Muscle of leg (tissue), 11 donors: ENCODE results near the gene ITGAD. TPM values are rescaled to one million over a fixed set of nuclear protein-coding genes. Genes with fewer than 3 reads are reported as not detected.

Source experiments
- DNase-seq: peaks from one replicate; pipeline ENCODE4 v3.0.0; 2013
- H3K27ac ChIP-seq: one replicate; pipeline ENCODE4 v1.5.1; 2013; ENCODE audit warnings: mild to moderate bottlenecking, low read length, control low read depth
- H3K27me3 ChIP-seq: one replicate; pipeline ENCODE4 v1.6.1; 2013; ENCODE audit warnings: low read length; ENCODE audit not compliant: control insufficient read depth, insufficient read depth
- H3K36me3 ChIP-seq: one replicate; pipeline ENCODE4 v1.6.1; 2013; ENCODE audit warnings: low read length; ENCODE audit not compliant: control insufficient read depth, insufficient read depth
- H3K4me1 ChIP-seq: one replicate; pipeline ENCODE4 v1.6.1; 2013; ENCODE audit warnings: low read length; ENCODE audit not compliant: control insufficient read depth, insufficient read depth
- H3K4me3 ChIP-seq: one replicate; pipeline ENCODE4 v1.5.1; 2013; ENCODE audit warnings: low read length, control low read depth
- H3K9me3 ChIP-seq: replicated peaks from 2 replicates; pipeline ENCODE4 v1.6.1; 2013; ENCODE audit warnings: low read depth, low read length; ENCODE audit not compliant: control insufficient read depth
- WGBS: methylation state at CpG from one replicate; pipeline ENCODE4 v1.1.5; 2013; ENCODE audit warnings: missing lambda C conversion rate; ENCODE audit not compliant: insufficient coverage; 5-methylcytosine and 5-hydroxymethylcytosine counted together
- polyA plus RNA-seq, 8 donors: library from polyadenylated mRNA; unstranded; fragments of 120-200 nt; gene quantifications; one replicate each; pipeline versions ENCODE4 v1.2.1 to v1.2.3, GENCODE V29; 2013; ENCODE audit warnings: inconsistent platforms in 1 of 8, low replicate concordance in 1 of 8; ENCODE audit not compliant: insufficient read length in 8 of 8, insufficient read depth in 1 of 8
- total RNA-seq: library from RNA; stranded (reverse); fragments of 120-200 nt; gene quantifications from one replicate; pipeline ENCODE4 v1.2.4, GENCODE V29; 2013

ITGAD gene
- total and polyA plus RNA-seq, 9 donors, result 0.04 to 1.1 (median 0.45) TPM

GRCh38 chr16:31458073-31458843 is 65.1 kb downstream of the ITGAD start:
- H3K27me3 ChIP-seq, result no peaks in the 10 kb centered on the region
- no peaks in the 10 kb centered on the region for H3K9me3 ChIP-seq
- DNase-seq, result no peak
- H3K4me1 ChIP-seq, result peaks cover 54% of the 10 kb centered on the region
- H3K27ac ChIP-seq, result peak overlapping the region; percentile 99
- H3K4me3 ChIP-seq, result peak overlapping the region; percentile 89
- WGBS, result under 1% methylated on average over 39 of the region's 42 CpGs
- peaks cover 29% of the 10 kb centered on the region for H3K36me3 ChIP-seq

DNA sequence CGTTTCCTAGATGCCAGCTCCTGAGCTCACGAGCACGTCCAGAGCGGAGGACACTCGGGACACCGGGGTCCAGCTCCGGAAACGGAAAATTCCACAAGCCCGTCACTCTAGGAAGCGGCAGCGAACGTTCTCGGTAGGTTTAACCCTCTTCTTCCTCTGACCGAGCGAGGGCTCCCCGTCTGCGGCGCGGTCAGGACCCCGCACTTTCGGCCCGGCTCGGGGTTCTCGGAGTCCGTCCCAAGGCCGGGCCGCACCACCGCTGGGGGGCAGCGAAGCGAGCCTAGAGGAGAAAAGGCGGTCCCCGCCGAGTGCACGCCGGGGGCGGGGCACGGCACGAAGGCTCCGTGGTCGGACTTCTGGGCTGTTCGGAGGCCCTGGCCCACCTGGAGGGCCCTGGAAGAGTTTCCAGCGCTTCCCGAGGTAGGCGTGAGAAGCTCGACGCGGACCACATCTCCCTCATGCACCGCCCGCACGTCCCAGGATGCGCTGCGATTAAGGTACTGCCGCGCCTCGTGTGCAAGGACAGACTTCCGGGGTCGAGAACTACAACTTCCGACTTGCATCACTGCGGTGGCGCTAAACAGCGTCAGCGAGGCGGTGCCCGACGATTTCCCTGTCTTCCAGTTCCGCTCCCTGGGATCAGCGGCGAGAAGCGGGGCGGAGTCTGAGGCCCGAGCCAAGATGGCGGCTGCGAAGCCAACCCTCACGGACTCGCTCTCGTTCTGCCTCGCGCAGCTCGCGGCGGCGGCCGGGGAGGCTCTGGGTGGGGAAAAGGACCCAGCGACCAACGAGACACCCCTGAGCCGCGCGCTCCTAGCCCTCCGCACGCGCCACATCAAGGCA is 65.9 kb downstream of the ITGAD start, which contains the start of gene ARMC5:
Gene ARMC5 (plus strand): TSS at position 658 of the 843 bp plus-strand sequence. CDS start 24 bp downstream, at position 682.
- Histone ChIP-seq H3K36me3 (peaks cover 35% of the 10 kb centered on the region), H3K4me3 (peak within 1 kb of the TSS; percentile 89), H3K27ac (peak within 1 kb of the TSS; percentile 99), H3K9me3 (no peaks in the 10 kb centered on the region), H3K4me1 (peaks cover 46% of the 10 kb centered on the region), H3K27me3 (no peaks in the 10 kb centered on the region)
- WGBS, result under 1% methylated on average over 90 of the region's 91 CpGs
- peak; percentile 99 for DNase-seq

- H3K36me3 ChIP-seq, result peaks cover 41% of the 10 kb centered on the region
- peak overlapping the region; percentile 99 for H3K27ac ChIP-seq
- WGBS, result under 1% methylated on average over 55 of the region's 61 CpGs
- H3K9me3 ChIP-seq, result no peaks in the 10 kb centered on the region
- H3K4me1 ChIP-seq, result peaks cover 40% of the 10 kb centered on the region
- DNase-seq, result peak; percentile 100
- peak overlapping the region; percentile 89 for H3K4me3 ChIP-seq
- H3K27me3 ChIP-seq, result no peaks in the 10 kb centered on the region
These were observed 66.8 kb downstream of the ITGAD start for GRCh38 chr16:31459687-31460581.

- Histone ChIP-seq H3K4me3 (no peak overlapping the region), H3K27me3 (no peaks in the 10 kb centered on the region), H3K9me3 (no peaks in the 10 kb centered on the region), H3K4me1 (peaks cover 34% of the 10 kb centered on the region), H3K27ac (peak overlapping the region; percentile 96), H3K36me3 (peaks cover 42% of the 10 kb centered on the region)
- WGBS, result 100% methylated on average over 1 of the region's 8 CpGs
- DNase-seq, result peak; percentile 71
These were observed 67.5 kb downstream of the ITGAD start for GRCh38 chr16:31460582-31461002.

DNA sequence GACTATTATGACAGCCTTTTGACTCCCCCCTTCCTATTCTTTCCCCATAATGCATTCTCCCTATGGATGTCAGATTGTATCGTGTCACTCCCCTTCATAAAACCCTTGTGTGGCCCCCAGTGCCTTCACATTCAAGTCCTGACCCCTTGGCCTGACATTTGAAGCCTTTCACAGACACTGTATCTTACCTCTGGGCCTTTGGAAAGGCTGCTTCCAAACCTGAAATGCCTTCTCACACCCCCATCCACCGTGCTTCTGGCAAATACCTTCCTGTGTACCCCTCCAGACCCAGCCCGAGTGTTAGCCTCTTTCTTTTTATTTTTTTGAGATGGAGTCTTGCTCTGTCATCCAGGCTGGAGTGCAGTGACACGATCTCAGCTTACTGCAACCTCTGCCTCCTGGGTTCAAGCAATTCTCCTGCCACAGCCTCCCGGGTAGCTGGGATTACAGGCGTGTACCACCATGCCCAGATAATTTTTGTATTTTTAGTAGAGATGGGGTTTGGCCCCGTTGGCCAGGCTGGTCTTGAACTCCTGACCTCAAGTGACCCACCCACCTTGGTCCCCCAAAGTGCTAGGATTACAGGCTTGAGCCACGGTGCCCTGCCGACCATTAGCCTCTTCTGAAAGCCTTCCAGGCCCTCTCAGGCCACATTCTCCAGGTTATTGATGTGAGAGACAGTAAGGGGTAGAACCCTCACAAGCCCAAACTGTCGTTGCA is 68.2 kb downstream of the ITGAD start:
- Histone ChIP-seq H3K9me3 (no peaks in the 10 kb centered on the region), H3K27ac (no peak overlapping the region), H3K4me1 (peaks cover 30% of the 10 kb centered on the region), H3K27me3 (no peaks in the 10 kb centered on the region), H3K4me3 (no peak overlapping the region), H3K36me3 (peaks cover 47% of the 10 kb centered on the region)
- DNase-seq, result no peak
- 84% methylated on average over 4 of the region's 10 CpGs for WGBS

DNA sequence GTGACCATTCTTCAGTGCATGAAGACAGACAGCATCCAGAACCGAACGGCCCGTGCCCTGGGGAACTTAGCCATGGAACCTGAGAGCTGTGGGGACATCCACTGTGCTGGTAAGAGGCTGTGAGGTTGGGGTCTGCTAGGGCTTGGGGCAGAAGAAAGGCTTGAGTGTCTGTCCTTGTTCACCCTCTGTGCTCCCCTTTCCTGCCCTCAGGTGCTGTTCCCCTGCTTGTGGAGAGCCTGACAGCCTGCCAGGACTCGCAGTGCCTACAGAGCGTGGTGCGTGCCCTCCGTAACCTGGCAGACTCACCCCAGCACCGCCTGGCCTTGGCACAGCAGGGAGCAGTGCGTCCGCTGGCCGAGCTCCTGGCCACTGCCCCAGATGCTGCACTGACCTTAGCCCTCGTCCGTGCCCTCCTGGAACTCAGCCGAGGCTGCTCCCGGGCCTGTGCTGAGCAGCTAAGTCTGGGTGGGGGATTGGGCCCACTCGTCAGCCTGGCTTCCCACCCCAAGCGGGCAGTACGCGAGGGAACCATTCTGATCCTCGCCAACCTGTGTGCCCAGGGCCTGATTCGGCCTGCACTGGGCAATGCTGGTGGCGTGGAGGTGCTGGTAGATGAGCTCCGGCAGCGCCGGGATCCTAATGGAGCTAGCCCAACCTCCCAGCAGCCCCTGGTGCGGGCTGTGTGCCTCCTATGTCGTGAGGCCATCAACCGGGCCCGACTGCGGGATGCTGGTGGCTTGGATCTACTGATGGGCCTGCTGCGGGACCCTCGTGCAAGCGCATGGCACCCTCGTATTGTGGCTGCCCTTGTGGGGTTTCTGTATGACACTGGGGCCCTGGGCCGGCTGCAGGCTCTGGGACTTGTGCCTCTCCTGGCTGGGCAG is 69.0 kb downstream of the ITGAD start:
- H3K36me3 ChIP-seq, result peaks cover 46% of the 10 kb centered on the region
- no peak for DNase-seq
- no peaks in the 10 kb centered on the region for H3K9me3 ChIP-seq
- H3K4me1 ChIP-seq, result peaks cover 26% of the 10 kb centered on the region
- H3K27ac ChIP-seq, result no peak overlapping the region
- H3K4me3 ChIP-seq, result no peak overlapping the region
- H3K27me3 ChIP-seq, result no peaks in the 10 kb centered on the region
- WGBS, result 92% methylated on average over 34 of the region's 35 CpGs

- no peak for DNase-seq
- H3K4me3 ChIP-seq, result no peak overlapping the region
- H3K4me1 ChIP-seq, result peaks cover 13% of the 10 kb centered on the region
- H3K9me3 ChIP-seq, result no peaks in the 10 kb centered on the region
- no peaks in the 10 kb centered on the region for H3K27me3 ChIP-seq
- H3K36me3 ChIP-seq, result peaks cover 49% of the 10 kb centered on the region
- no peak overlapping the region for H3K27ac ChIP-seq
- WGBS, result 93% methylated on average over 36 of the region's 36 CpGs
These were observed 71.2 kb downstream of the ITGAD start for GRCh38 chr16:31464348-31464769.

GRCh38 chr16:31464781-31465260 is 71.7 kb downstream of the ITGAD start:
- Histone ChIP-seq H3K9me3 (no peaks in the 10 kb centered on the region), H3K27me3 (no peaks in the 10 kb centered on the region), H3K27ac (no peak overlapping the region), H3K36me3 (peaks cover 49% of the 10 kb centered on the region), H3K4me3 (no peak overlapping the region), H3K4me1 (peaks cover 13% of the 10 kb centered on the region)
- DNase-seq, result no peak
- 83% methylated on average over 9 of the region's 17 CpGs for WGBS
